Non-pigmented ciliary epithelial cell (primary cell): ENCODE data around the gene PSMD11.
A peak's percentile ranks its signal among the peaks of the same experiment; 100 is the strongest.
"Not testable (repeated sequence)": the region's sequence is repeated elsewhere in the genome, so short reads cannot be mapped to it uniquely, and the experiment has no call there.

ENCODE experiments used
- DNase-seq: peaks from one replicate; pipeline ENCODE4 v3.0.0-alpha.2; 2010; ENCODE audit warnings: low read depth

PSMD11 gene

DNA sequence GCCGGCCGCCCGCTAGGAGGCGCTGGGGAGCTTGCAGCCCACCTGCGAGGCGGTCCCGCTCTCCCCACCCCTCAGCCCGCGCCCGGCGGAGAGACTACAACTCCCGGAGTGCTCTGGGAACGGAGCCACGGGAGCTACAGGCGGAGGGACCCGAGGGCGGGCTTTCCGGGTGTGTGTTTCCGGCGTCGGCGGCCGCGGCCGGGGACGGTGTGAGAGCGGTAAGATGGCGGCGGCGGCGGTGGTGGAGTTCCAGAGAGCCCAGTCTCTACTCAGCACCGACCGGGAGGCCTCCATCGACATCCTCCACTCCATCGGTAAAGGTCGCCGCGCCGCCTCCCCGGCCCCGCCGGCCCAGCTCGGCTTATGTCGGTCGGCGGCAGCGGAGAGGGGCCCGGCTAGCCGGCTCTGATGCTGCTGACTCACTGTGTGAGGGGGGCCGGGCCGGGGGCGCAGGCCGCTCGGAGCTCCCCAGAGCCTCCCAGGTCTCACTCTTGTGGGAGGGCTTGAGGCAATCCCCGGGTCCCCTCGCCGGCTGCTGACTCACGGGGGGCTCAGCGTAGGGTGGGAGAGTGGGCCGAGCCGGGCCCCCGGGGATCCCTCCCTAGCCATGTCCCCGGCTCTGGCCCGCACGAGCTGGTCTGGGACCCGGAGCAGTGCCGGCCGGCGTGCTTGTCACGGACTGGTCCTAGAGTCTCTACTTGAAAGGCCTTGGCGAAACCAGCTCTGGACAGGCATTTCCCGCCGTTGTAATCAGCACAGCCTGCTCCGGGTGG is at the start of gene PSMD11:
Gene PSMD11, plus strand, starts transcription at position 210 of the 773 bp plus-strand sequence. Its CDS starts 14 bp downstream, at position 224.
- DNase-seq, result peak; percentile 83

DNA sequence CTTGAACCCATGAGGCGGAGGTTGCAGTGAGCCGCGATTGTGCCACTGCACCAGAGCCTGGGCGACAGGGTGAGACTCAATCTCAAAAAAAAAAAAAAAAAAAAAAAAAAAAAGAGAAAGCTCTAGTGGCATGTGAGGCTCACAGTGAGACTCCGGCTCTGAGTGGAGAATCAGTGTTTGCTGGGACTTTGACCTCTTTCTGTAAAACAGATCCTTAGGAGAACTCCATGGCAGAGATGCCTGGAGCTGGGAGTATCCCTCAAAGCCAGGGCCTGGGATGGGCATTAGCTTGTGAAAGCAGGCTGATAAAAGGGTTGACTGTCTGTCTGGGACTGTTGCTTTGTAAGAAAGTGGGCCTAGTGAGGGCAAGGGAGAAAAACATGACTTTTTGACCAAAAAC is 48.0 kb upstream of the PSMD11 start:
- DNase-seq, result no peak

DNA sequence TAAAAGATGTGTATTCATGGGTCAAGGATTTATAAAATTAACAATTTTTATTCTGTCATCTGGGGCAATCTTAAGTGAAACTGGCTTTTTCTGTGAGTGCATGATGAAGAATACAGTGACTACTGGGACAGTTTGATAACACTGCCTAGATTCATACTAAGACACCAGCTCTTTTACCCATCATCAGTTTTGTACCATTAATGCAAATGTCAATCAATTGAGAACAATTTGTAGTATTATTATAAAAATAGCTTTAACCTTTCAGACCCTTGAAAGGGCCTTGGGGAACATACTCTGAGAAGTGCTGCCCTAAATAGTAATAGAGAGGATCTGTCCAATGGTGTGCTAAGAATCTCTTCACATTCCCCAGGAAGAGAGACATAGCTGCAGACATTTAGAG is 45.4 kb upstream of the PSMD11 start:
- DNase-seq, result no peak

DNA sequence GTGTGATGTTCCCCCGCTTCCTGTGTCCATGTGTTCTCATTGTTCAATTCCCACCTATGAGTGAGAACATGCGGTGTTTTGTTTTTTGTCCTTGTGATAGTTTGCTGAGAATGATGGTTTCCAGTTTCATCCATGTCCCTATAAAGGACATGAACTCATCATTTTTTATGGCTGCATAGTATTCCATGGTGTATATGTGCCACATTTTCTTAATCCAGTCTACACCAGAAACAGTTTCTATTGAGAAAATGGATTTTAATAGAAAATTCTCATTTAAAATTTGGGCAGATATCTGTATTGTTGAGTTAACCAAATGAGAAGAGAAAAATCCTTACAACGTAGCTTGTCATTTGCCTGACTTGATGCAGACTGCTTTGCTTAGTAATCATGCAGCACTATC is 34.2 kb upstream of the PSMD11 start:
- not testable (repeated sequence) for DNase-seq

DNA sequence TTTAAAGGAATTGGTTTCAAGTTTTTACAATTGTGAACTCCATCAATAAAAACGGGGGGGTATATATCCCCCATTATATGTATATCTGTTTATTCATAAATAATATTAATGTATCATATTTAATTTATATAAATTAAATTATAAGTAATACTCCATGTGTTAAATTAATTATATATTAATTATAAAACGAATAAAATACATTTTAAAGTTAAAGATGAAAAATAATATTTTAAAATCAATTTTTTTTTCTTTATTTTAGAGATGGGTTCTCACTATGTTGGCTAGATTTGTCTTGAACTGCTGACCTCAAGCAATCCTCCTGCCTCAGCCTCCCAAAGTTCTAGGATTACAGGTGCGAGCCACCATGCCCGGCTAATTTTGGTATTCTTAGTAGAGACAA is 17.4 kb upstream of the PSMD11 start:
- DNase-seq, result no peak

DNA sequence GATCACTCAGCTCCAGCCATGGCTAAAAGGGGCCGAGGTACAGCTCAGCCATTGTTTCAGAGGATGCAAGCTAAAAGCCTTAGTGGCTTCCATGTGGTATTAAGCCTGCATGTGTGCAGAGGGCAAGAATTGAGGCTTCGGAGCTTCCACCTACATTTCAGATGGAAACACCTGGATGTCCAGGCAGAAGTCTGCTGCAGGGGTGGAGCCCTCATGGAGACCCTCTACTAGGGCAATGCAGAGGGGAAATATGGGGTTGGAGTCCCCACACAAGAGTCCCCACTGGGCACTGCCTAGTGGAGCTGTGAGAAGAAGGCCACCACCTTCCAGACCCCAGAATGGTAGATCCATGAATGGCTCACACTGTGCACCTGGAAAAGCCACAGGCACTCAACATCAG is 14.7 kb upstream of the PSMD11 start:
- DNase-seq, result no peak

DNA sequence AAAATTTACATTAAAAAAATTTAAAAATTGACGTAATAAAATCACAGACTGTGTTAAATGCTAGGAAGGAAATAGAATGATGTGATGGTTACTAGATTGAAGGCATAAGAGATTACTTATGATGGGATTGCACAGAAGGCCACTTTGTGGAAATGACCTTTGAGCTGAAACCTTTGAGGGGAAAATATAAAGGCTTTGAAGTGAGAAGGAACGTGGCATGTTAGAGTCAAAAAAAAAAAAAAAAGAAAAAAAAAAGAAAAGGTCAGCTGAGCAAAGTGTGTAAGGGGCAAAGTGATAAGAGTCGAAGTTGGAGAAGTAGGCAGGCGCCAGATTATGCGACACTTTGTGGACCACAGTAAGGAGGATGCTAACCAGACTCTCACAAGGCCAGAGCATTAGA is 3.6 kb upstream of the PSMD11 start:
- DNase-seq, result no peak

DNA sequence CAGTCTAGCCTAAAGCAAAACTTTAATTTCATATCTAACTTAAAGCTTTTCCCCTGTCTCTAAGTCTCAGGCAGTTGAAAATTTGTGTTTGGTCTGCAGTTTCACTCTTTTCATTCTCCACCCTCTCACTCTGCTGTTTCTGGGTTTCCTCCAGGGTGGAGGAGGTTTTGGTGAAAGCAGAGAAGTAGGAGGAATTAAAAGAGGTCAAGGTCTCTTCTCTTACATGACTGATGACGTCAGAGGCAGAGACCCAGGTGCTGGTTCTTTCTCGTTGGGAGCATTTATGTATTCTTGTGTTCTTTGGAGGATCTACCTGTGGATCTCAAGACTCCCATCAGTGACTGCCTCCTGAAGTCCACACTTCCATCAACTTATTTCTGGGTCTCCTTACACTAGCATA is 2.4 kb upstream of the PSMD11 start:
- no peak for DNase-seq

DNA sequence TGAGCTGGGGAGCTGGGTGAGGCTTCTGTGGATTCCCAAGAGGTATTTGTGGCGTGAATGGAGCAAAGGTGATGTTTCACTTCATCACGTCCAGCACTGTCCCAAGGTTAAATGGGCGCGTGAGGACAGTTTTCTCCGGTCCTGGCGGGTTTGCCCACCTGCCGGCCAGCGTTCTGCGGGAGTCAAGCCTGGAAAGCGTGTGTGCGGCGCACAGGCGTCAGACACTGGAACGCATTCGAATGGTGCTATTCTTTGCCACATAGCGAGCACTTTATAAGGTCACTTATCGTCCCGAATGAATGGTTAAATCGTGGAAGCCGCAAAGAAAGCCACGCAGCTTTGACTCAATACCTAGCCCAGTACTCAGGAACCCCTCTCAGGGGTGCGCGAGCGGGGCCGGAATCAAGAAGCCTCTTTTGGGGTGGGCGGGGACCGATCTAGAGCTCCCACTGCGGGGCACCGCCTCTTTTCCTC is 446 bp upstream of the PSMD11 start:
- no peak for DNase-seq

DNA sequence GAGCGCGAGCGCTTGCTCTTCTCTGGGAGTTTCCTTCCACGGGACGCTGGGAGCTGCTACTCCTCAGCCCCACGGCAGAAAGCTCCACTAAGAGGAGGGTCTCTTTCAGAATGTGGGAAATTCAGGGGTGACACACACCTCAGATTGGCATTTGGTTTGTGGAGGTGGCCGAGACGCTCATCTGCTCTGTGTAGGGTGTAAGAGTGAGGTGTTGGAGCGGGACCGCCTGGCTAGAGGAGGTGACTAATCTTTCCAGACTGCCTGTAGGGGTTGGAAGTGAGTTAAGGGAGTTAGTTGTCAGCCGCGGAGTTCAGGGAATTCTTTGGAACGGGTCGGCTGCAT is 735 bp downstream of the PSMD11 start:
- DNase-seq, result no peak

DNA sequence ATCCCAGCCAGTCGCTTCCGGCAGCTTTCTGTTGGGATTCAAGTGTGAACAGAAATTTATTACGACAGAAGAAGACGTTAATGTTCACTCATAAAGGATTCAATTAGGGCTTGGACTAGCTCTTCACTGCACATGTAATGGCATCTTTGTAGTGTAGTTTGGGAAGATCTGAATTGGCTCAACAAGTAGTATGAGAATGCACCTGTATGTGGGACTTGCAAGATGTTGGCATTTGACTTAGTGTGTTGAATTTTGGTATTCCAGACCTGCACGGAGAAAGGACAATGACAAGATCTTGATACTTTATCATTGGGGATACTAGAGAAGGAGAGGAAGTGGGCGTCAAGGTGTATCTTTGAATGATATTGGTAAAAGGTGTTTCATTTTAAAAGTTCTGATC is 1.2 kb downstream of the PSMD11 start:
- DNase-seq, result no peak

DNA sequence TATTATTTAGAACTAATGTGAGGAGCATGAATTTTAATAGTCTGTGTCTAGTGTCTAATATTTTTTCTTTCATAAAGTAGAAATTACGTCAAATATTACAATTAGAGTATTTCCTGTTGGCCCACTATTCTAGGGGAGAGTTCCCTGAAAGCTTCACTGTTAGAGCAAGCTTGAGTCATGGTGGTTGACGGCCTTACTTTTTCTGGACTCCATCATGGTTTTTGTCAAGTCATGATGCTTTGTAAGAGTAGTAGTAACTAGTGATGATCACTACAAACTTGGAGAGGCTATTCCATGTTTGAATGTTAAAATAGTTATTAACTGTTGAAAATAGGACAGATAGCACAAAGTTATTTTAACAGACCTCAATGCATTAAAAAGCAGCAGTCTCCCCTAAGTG is 1.7 kb downstream of the PSMD11 start:
- DNase-seq, result no peak

DNA sequence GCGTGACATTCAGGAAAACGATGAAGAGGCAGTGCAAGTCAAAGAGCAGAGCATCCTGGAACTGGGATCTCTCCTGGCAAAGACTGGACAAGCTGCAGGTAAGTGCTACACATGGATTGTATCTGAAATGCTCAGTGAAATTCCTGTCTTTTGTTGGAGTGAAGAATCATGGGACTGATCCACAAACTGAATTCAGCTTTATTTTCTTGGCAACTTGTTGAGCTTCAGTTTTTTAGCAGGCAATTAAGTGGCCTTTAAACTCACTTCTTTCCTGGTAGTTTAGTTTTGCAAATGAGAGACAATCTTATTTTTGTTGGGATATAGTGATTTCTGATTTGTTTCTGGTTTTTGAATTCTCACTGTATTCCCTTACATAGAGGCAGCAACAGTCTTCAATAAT is 2.6 kb downstream of the PSMD11 start:
- DNase-seq, result no peak

DNA sequence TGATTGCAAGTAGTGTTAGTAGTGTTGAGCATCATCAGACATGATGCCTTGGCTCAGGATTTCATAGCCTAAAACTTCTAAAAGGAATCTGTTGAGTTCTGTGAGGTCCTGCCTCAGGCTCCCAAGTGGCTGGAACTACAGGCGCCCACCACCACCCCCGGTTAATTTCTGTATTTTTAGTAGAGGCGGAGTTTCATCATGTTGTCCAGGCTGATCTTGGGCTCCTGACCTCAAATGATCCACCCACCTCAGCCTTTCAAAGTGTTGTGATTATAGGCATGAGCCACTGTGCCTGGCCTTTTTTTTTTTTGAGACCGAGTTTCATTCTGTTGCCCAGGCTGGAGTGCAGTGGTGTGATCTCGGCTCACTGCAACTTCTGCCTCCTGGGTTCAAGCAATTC is 5.7 kb downstream of the PSMD11 start:
- no peak for DNase-seq

DNA sequence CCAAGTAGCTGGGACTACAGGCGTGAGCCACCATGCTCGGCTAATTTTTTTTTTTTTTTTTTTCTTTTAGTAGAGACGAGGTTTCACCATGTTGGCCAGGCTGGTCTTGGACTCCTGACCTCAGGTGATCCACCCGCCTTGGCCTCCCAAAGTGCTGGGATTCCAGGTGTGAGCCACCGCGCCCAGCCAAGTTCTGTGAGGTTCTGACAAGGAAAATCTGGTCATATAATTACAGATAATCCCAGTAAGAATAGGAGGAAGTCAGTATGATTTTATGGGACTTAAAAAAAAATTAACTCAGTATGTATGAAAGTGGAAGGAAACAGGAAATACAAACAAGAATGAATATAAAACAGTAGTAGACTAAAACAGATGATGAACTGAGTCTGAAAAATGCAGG is 6.1 kb downstream of the PSMD11 start:
- DNase-seq, result not testable (repeated sequence)

DNA sequence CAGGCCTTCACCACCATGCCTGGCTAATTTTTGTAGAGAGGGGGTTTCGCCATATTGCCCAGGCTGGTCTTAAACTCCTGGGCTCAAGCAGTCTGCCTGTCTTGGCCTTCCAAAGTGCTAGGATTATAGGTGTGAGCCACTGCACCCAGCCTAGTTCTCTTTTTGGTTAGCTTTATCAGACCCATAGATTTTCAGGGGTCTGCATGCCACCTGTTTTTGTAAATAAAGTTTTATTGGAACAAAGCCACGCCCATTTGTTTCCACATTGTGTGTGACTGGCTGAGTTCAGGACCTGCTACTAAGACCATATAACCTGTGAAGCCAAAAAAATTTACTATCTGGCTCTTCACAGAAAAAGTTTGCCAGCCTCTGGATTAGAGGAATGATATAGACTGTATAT is 7.6 kb downstream of the PSMD11 start:
- no peak for DNase-seq

DNA sequence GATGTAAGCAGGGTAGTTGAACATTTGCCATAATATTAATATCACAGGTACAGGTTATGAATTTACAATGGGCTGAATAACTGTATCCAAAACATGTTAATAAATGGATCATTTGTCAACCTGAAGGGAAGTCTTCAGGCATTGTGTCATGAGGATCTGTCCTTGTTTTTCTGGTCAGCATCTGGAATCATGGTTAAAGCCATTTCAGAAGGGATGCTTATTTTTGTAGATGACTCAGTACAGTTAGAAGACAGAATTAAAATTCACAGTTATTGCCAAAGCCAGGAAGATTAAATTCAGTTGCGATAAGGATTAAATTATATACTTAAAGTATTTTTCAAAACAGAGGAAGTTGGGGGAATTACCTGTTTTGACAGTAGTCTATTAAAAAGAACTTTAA is 8.0 kb downstream of the PSMD11 start:
- DNase-seq, result no peak

DNA sequence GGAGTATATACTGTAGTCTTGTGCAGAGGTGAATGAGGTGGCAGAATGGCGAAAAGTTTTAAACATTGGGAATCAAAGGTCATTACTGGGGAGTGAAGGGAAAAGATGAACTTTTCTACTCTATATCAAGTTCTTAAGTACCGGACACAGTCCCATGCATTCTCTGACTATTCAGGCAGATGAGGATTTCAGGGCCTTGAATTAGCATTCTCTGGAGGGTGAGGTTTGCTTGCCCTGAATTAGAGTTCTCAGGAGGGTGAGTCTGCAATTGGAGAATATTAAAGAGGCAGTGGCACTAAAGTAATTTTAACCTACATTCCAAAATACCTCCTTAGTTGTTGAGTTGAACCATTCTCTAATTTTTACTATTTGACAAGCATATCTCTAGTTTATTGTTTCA is 9.1 kb downstream of the PSMD11 start:
- no peak for DNase-seq

DNA sequence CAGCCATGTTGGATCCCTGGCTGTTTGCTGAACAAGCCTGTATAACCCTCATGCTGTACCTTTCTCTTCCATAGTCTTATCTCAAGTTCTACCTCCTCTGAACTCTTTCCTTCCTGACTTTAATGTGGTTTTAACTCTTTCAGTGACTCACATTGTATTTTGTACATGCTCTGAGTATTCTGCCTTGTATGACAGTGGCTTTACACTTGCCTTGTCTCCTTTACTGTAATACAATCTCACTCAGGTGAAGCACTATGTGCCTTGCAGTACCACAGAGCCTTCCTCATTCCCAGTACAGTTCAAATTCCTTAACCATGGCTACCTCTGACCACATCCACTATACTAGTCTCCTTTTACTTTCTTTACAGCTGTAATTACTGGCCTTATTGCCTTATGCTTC is 14.1 kb downstream of the PSMD11 start:
- DNase-seq, result no peak

DNA sequence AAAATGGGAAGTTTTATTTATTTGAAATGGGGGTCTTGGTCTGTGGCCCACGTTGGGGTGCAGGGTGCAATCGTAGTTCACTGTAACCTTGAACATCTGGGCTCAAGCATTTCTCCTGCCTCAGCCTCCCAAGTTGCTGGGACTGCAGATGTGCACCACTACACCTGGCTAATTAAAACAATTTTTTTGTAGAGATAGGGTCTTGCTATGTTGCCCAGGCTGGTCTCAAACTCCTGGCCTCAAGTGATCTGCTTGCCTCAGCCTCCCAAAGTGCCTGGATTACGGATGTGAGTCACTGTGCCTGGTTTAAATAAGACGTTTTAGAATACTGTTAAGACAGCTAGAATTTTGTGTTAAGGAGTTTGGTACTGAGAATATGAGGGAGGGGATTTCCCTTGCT is 15.7 kb downstream of the PSMD11 start:
- no peak for DNase-seq

DNA sequence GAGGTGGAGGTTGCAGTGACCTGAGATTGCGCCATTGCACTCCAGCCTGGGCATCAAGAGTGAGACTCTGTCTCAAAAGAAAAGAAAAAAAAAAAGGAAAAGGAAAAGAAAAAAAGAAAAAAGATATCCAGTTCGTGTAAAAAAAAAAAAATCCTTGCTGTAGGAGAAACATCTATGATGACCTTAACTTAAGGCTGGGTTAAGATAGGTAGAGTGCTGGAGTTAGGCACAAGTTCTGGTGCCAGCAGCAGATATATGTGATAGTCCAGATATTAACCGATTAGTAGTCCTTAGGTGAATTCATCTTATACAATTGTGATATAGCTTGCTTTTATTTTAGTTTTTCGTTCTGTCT is 17.2 kb downstream of the PSMD11 start:
- no peak for DNase-seq

DNA sequence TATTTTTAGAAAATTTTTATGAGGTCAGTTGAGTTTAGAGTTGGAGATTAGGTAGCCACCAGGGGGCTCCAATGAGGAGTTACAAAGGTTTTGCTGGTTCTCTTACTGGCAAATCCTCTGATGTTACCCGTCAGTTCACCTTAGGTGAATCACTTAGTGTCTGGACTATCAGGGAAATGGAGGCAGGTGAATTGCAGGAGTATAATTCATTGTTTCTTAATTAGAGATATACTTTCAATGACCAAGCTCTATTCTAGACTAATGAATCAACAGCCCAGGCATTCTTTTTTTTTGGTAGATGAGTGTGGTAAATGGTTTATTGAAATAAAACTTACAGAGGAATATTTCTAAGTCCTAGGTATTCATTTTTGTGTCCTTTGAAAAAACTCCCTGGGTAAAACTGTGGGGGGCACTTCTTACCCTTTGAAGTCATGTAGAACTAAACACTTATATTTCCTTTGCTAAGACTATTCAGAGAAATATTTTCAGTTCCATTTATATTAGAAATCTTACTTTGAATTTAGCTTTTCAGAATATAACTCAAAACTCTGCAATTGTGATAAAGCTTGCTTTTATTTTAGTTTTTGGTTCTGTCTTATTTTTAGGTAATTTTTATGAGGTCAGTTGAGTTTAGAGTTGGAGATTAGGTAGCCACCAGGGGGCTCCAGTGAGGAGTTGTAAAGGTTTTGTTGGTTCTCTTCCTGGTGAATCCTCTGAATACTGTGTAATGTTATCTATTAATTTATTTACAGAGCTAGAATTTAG is 17.7 kb downstream of the PSMD11 start:
- DNase-seq, result no peak

DNA sequence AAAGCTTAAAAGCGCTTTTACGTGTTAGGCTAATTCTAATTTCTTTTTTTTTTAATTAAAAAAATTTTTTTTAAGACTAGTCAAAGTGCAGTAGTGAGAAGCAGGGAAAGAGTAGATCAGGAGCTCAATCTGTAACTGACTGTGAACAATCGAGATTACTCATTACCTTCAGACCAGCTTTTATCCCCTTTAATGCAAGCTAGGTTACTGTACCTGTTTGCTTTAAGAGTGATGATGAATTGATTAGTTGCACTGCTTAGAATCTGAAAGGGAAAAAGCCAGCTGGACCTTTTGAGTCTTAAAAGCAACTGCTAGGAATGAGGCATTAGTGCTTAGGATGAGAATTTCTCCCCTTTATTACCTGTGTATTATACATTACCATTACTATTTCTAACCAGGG is 19.0 kb downstream of the PSMD11 start:
- no peak for DNase-seq

DNA sequence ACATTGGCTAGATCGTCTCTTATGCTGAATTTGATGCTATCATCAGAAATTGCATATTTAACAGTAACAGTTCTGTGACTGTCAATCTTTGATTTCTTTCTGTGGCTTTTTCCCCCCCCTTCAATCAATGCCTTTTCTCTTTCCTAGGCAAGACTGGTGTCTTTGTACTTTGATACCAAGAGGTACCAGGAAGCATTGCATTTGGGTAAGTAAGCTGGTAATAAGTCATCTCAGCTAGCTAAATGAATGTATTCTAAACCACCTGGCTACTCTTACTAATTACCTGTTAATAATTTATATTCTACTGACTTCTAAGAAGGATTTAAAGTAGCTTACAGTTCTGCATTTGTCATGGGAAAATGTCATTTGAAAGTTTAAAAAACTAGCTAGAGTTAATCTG is 20.1 kb downstream of the PSMD11 start:
- no peak for DNase-seq
